Esophagus muscularis mucosa (tissue), 3 donors: ENCODE results near the gene ATP9A.

Experiments
- POLR2A ChIP-seq: fragments of 450-650 bp; IDR thresholded peaks from one replicate; pipeline ENCODE4 v1.6.1; 2017; ENCODE audit warnings: antibody characterized with exemption, moderate library complexity, mild to moderate bottlenecking, low read depth
- TF ChIP-seq, protein P1 (sequence below), 3 experiments: fragments of 200-600 bp in 2 of 3; fragments of 450-650 bp in 1 of 3; sonication (generic) in 2 of 3; IDR thresholded peaks; one replicate each; pipeline ENCODE4 v1.5.1; 2017 to 2019; ENCODE audit warnings: antibody characterized with exemption in 3 of 3, mild to moderate bottlenecking in 2 of 3, moderate library complexity in 1 of 3

DNA sequence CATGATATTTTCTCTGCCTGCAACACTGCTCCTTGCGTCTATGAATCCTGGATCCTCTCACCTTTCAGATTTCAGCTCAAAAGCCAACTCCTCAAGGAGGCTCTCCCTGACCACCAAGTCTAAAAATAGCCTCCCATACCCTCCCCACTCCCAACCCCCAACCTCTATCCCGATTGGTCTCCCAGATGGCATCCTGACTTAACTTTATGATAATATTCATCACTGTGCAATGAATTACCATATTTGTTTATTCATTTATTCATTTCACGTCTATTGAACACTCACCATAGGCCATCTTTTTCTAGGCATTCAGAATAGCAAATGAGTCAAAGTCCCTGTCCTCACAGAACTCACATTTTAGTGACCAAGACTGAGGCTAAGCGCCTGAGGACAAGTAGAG lies 183.0 kb downstream of the ATP9A start:
- TF ChIP-seq, protein P1, sequence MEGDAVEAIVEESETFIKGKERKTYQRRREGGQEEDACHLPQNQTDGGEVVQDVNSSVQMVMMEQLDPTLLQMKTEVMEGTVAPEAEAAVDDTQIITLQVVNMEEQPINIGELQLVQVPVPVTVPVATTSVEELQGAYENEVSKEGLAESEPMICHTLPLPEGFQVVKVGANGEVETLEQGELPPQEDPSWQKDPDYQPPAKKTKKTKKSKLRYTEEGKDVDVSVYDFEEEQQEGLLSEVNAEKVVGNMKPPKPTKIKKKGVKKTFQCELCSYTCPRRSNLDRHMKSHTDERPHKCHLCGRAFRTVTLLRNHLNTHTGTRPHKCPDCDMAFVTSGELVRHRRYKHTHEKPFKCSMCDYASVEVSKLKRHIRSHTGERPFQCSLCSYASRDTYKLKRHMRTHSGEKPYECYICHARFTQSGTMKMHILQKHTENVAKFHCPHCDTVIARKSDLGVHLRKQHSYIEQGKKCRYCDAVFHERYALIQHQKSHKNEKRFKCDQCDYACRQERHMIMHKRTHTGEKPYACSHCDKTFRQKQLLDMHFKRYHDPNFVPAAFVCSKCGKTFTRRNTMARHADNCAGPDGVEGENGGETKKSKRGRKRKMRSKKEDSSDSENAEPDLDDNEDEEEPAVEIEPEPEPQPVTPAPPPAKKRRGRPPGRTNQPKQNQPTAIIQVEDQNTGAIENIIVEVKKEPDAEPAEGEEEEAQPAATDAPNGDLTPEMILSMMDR (IDR thresholded peaks at IDR 0.05), result no peak
- TF ChIP-seq POLR2A, result no peak
